ENCODE results near the gene TMPRSS4. TPM values are rescaled to one million over a fixed set of nuclear protein-coding genes. Genes with fewer than 3 reads are reported as not detected.

Gene TMPRSS4
- total and polyA plus RNA-seq, 2 of the 13 experiments (the other 11 are each of a cell fraction or from before 2014, with no cell fraction given): 0.32 TPM; not detected in 1

GRCh38 chr11:118059246-118059940, 17.5 kb upstream of the TMPRSS4 start:
- in situ Hi-C loops (cut with HindIII; ENCODE audit: extremely low pct_ligation_motif_present, low pct_unique_long_range_greater_than_20kb): loop anchor here (10.0 kb wide), 1 partner anchor 225 kb away; no protein-coding TSS in a partner anchor

GRCh38 chr11:118060081-118060661, 16.7 kb upstream of the TMPRSS4 start:
- POLR2A ChIA-PET: no interaction called here
- H3K4me3 ChIP-seq (replicated peaks in 1 of 3; ENCODE audit: insufficient read depth in 1 of 3, low read depth in 2 of 3, low read length in 3 of 3): no peak overlapping the region
- no TSS peak for BruUV-seq (replicated peaks)
- H3K9ac ChIP-seq (ENCODE audit: insufficient read depth, low read depth, low read length): no peak overlapping the region
- in situ Hi-C loops (cut with HindIII; ENCODE audit: extremely low pct_ligation_motif_present, low pct_unique_long_range_greater_than_20kb): no loop called here
- no peak for ATAC-seq
- no peaks in the 10 kb centered on the region for H3K36me3 ChIP-seq (replicated peaks in 1 of 2; ENCODE audit: control insufficient read depth in 1 of 2, insufficient read depth in 2 of 2, low read length in 2 of 2)
- H3K27me3 ChIP-seq (ENCODE audit: control insufficient read depth in 1 of 2, insufficient read depth in 2 of 2, low read length in 2 of 2): peaks cover 9 to 68% of the 10 kb centered on the region in 2 experiments; a peak in 4 of 5 replicates
- no peak overlapping the region for H3K4me2 ChIP-seq (ENCODE audit: low read depth, low read length)
- H3K79me2 ChIP-seq (ENCODE audit: insufficient read depth, low read length): no peaks in the 10 kb centered on the region
- H4K20me1 ChIP-seq (ENCODE audit: insufficient read depth, low read length): no peaks in the 10 kb centered on the region
- WGBS (ENCODE audit: low lambda C conversion rate): 32% methylated on average over 6 of the region's 10 CpGs
- H3K4me1 ChIP-seq (ENCODE audit: insufficient read depth, low read length): no peaks in the 10 kb centered on the region
- no peak for FAIRE-seq
- no peak overlapping the region for H3K27ac ChIP-seq (ENCODE audit: extremely low read length, insufficient read depth, low read length)
- DNase-seq (ENCODE audit: low spot score): no peak
- no peak overlapping the region for H2AFZ ChIP-seq (ENCODE audit: low read length)
- TF ChIP-seq CREBL2 (CRISPR knock-in tag; IDR thresholded peaks at IDR 0.05; ENCODE audit: borderline replicate concordance) (no peak), MYPOP (CRISPR knock-in tag; IDR thresholded peaks at IDR 0.05) (no peak)
- intact Hi-C loops (cut with micrococcal nuclease; ENCODE audit: unreplicated experiment): no loop called here
- H3K9me3 ChIP-seq (ENCODE audit: low read length): no peaks in the 10 kb centered on the region
- CTCF ChIA-PET (ENCODE audit: low intra/inter-chr PET ratio, low total read pairs): no interaction called here

More at GRCh38 chr11:118059246-118059940, 17.5 kb upstream of the TMPRSS4 start:
- TF ChIP-seq, protein P1, sequence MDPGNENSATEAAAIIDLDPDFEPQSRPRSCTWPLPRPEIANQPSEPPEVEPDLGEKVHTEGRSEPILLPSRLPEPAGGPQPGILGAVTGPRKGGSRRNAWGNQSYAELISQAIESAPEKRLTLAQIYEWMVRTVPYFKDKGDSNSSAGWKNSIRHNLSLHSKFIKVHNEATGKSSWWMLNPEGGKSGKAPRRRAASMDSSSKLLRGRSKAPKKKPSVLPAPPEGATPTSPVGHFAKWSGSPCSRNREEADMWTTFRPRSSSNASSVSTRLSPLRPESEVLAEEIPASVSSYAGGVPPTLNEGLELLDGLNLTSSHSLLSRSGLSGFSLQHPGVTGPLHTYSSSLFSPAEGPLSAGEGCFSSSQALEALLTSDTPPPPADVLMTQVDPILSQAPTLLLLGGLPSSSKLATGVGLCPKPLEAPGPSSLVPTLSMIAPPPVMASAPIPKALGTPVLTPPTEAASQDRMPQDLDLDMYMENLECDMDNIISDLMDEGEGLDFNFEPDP (CRISPR knock-in tag; conservative IDR thresholded peaks at IDR 0.05): no peak
- no peaks in the 10 kb centered on the region for H3K9me3 ChIP-seq (ENCODE audit: low read length)
- no peak overlapping the region for H2AFZ ChIP-seq (ENCODE audit: low read length)
- no peaks in the 10 kb centered on the region for H3K36me3 ChIP-seq (replicated peaks in 1 of 2; ENCODE audit: control insufficient read depth in 1 of 2, insufficient read depth in 2 of 2, low read length in 2 of 2)
- CTCF ChIA-PET (ENCODE audit: low intra/inter-chr PET ratio, low total read pairs): no interaction called here
- H3K4me2 ChIP-seq (ENCODE audit: low read depth, low read length): no peak overlapping the region
- H3K4me3 ChIP-seq (replicated peaks in 1 of 3; ENCODE audit: insufficient read depth in 1 of 3, low read depth in 2 of 3, low read length in 3 of 3): no peak overlapping the region
- BruUV-seq (replicated peaks): no TSS peak
- H3K27ac ChIP-seq (ENCODE audit: extremely low read length, insufficient read depth, low read length): no peak overlapping the region
- H3K4me1 ChIP-seq (ENCODE audit: insufficient read depth, low read length): no peaks in the 10 kb centered on the region
- FAIRE-seq (no peak), DNase-seq (ENCODE audit: low spot score) (no peak), ATAC-seq (no peak)
- POLR2A ChIA-PET: no interaction called here
- no peaks in the 10 kb centered on the region for H4K20me1 ChIP-seq (ENCODE audit: insufficient read depth, low read length)
- no peaks in the 10 kb centered on the region for H3K79me2 ChIP-seq (ENCODE audit: insufficient read depth, low read length)
- no peak overlapping the region for H3K9ac ChIP-seq (ENCODE audit: insufficient read depth, low read depth, low read length)
- H3K27me3 ChIP-seq (ENCODE audit: control insufficient read depth in 1 of 2, insufficient read depth in 2 of 2, low read length in 2 of 2): peaks cover 9 to 71% of the 10 kb centered on the region in 2 experiments; a peak in 4 of 5 replicates
- 37% methylated on average over 9 of the region's 11 CpGs for WGBS (ENCODE audit: low lambda C conversion rate)
- intact Hi-C loops (cut with micrococcal nuclease; ENCODE audit: unreplicated experiment): no loop called here

Measured in HepG2 (cell line).